Esophagus (tissue), 2 donors: ENCODE measurements around the gene EIF4E2. TPM values are rescaled to one million over a fixed set of nuclear protein-coding genes. Genes with fewer than 3 reads are reported as not detected.

Experiments
- H3K27ac ChIP-seq, 2 donors: one replicate each; pipeline ENCODE4 v1.5.1; 2013; ENCODE audit warnings: low read depth in 2 of 2, mild to moderate bottlenecking in 2 of 2, inconsistent platforms in 1 of 2, low read length in 1 of 2, moderate library complexity in 1 of 2
- H3K27me3 ChIP-seq, 2 donors: one replicate each; pipeline ENCODE4 v1.6.1; 2013; ENCODE audit warnings: low read length in 2 of 2, control low read depth in 1 of 2, mild to moderate bottlenecking in 1 of 2; ENCODE audit not compliant: insufficient read depth in 2 of 2, control insufficient read depth in 1 of 2
- H3K36me3 ChIP-seq, 2 donors: one replicate each; pipeline ENCODE4 v1.6.1; 2013; ENCODE audit warnings: low read length in 1 of 2; ENCODE audit not compliant: control insufficient read depth in 2 of 2, insufficient read depth in 2 of 2
- H3K4me1 ChIP-seq, 2 donors: one replicate each; pipeline ENCODE4 v1.6.1; 2013; ENCODE audit warnings: low read length in 1 of 2; ENCODE audit not compliant: control insufficient read depth in 2 of 2, insufficient read depth in 2 of 2
- H3K4me3 ChIP-seq, 2 donors: one replicate each; pipeline ENCODE4 v1.5.1; 2013; ENCODE audit warnings: low read length in 2 of 2, mild to moderate bottlenecking in 2 of 2, low read depth in 1 of 2, moderate library complexity in 1 of 2
- H3K9me3 ChIP-seq, 2 donors: one replicate each; pipeline ENCODE4 v1.6.1; 2013; ENCODE audit warnings: mild to moderate bottlenecking in 2 of 2, low read depth in 1 of 2, low read length in 1 of 2, moderate library complexity in 1 of 2; ENCODE audit not compliant: control insufficient read depth in 2 of 2, insufficient read depth in 1 of 2
- WGBS, 2 donors: extraction: QIAGEN DNeasy Blood & Tissue Kit; methylation state at CpG; one replicate each; pipeline ENCODE4 v1.1.7; 2013; 5-methylcytosine and 5-hydroxymethylcytosine counted together
- polyA plus RNA-seq, 2 donors: library from polyadenylated mRNA; stranded (reverse); fragments of 200-250 nt; gene quantifications; one replicate each; pipeline ENCODE4 v1.2.3, GENCODE V29; 2013
- donor health status: healthy with polysubstance abuse.
- donor health status: Bipolar disorder and iron deficiency.

The EIF4E2 gene
- polyA plus RNA-seq, 2 donors: 45.9 to 56.7 TPM

DNA sequence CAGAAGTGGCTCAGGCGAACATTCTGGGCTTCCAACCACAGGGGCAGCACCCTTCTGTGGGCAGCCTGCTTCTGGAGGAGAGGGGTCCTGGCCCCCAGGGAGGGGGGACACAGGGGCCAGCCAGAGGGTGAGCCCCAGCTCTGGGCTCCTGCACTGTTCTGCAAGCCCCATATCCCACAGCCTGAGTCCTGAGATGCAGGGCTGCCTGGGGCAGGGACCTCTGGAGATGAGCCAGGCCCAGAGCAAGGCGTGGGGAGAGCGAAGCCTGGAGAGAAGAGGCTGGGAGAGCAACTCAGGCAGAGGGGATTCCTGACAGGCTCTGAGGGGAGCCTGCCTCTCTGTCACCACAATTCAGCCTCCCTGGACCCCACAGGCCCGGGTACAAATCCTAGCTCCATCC lies 43.8 kb upstream of the EIF4E2 start:
- Histone ChIP-seq H3K36me3 (no peaks in the 10 kb centered on the region), H3K4me3 (no peak overlapping the region), H3K27ac (no peak overlapping the region), H3K4me1 (peaks cover 0 to 6% of the 10 kb centered on the region in 2 donors), H3K27me3 (peaks cover 7 to 12% of the 10 kb centered on the region in 2 donors), H3K9me3 (peaks cover 0 to 2% of the 10 kb centered on the region in 2 donors)
- WGBS, 2 donors: 59 to 72% methylated on average over 4 of the region's 4 CpGs

DNA sequence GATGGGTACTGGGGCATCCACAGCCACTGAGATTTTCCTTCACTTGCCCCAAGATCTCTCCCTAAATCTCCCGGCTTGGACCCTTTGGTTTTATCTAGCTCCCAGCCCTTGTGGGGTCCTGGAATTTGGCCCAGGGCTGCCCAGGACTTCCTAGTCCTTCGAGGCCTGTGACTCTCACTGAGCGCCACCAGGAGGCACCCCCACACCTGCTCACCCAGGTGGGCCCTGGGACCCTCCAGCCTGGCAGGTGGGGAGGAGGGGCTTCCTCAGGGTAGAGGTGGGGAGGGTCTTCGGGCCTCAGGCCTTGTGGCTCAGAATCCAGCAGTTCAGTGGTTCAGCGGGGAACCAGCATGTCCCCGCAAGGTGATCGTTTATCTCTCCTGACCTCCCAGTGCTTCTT lies 42.2 kb upstream of the EIF4E2 start:
- 83 to 84% methylated on average over 7 of the region's 7 CpGs for WGBS, 2 donors
- peaks cover 6 to 10% of the 10 kb centered on the region in 2 donors for H3K27me3 ChIP-seq
- peaks cover 0 to 2% of the 10 kb centered on the region in 2 donors for H3K4me1 ChIP-seq

DNA sequence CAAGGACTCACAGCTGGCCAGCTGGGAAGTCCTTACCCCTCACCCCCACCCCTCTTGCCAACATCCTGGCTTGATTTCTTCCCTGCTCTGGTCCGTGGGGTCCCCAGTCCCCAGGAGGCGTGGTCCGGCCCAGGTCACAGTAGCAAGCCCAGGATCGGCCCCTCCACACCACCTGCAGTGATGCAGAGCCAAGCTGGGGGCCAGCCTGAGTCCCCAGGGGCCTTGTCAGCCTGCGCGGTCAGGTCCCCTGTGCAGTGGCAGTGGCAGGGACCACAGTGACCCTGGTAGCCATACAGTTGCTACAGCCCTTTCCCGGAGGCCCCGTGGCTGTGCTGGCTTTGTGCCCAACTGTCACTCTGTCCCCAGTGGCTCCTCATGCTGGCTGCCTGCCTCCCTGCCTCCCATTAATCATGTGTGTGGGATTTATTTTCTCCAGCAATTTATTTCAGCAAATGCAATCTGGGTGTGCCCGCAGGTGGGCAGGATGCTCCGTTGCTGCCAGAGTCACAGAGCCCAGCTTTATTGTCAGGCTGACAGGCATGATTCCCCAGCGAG lies 39.1 kb upstream of the EIF4E2 start:
- WGBS, 2 donors: 47 to 56% methylated on average over 11 of the region's 11 CpGs
- no peak overlapping the region for H3K4me3 ChIP-seq
- no peaks in the 10 kb centered on the region for H3K36me3 ChIP-seq
- no peaks in the 10 kb centered on the region for H3K4me1 ChIP-seq
- no peaks in the 10 kb centered on the region for H3K9me3 ChIP-seq
- no peaks in the 10 kb centered on the region for H3K27me3 ChIP-seq
- H3K27ac ChIP-seq: no peak overlapping the region

More for the DNA sequence above, 42.2 kb upstream of the EIF4E2 start:
- H3K27ac ChIP-seq: no peak overlapping the region
- H3K4me3 ChIP-seq: no peak overlapping the region
- no peaks in the 10 kb centered on the region for H3K9me3 ChIP-seq
- no peaks in the 10 kb centered on the region for H3K36me3 ChIP-seq

DNA sequence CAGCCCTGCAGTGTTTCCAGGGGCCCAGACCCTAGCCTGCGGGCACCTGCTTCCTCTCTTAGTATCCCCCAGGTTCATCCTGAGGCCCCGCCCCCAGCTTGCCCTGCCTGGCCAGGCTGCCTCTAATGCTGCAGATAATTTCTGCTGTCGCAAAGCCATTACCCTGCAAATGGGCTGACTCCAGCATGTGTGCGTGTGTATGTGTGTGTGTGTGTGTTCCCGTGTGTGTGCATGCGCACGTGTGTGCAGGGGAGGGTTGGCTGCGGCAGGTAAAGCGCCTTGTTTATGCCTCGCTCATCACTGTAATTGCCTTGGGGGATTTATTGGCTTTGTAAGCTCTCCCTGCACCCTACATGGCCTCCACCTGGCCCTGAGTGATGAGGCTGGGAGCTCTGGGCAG lies 37.9 kb upstream of the EIF4E2 start:
- Histone ChIP-seq H3K27ac (no peak overlapping the region), H3K9me3 (no peaks in the 10 kb centered on the region), H3K36me3 (no peaks in the 10 kb centered on the region), H3K4me1 (no peaks in the 10 kb centered on the region), H3K27me3 (no peaks in the 10 kb centered on the region), H3K4me3 (no peak overlapping the region)
- WGBS, 2 donors: 73 to 83% methylated on average over 10 of the region's 10 CpGs

DNA sequence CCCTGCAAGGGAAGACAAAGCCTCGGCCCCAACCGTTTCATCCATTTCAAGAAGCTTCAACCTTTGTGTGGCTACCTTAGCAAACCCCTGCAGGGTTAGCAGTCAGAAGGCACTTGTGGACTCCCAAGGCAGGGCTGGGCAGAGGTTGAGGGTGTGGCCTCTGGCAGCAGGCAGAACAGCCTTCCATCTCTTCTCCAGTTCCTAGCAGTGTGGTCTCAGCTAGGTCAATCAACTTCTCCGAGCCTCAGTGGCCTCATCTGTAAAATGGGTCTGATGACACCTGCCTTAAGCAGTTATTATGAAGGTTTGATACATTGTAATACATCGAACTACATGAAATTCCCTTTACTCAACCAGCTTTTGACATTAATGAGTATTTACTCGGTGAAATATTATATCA lies 37.1 kb upstream of the EIF4E2 start:
- Histone ChIP-seq H3K36me3 (no peaks in the 10 kb centered on the region), H3K4me3 (no peak overlapping the region), H3K4me1 (no peaks in the 10 kb centered on the region), H3K27me3 (no peaks in the 10 kb centered on the region), H3K27ac (no peak overlapping the region), H3K9me3 (no peaks in the 10 kb centered on the region)
- 71 to 72% methylated on average over 5 of the region's 5 CpGs for WGBS, 2 donors

DNA sequence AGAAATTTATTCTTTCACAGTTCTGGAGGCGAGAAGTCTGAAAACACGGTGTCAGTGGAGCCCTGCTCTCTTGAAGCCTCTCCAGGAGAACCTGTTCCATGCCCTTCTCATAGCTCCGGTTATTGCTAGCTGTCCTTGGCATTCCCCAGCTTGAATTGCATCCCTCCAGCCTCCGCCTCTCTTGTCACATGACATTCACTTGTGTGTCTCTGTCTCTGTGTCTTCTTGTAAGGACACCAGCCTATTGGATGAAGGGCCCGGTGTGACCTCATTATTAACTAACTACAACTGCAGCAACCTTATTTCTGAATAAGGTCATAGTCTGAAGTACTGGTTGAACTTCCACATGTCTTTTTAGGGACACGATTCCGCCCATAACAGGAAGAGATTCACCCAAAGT lies 34.9 kb upstream of the EIF4E2 start:
- H3K4me3 ChIP-seq: no peak overlapping the region
- H3K27me3 ChIP-seq: no peaks in the 10 kb centered on the region
- WGBS, 2 donors: 87 to 91% methylated on average over 7 of the region's 7 CpGs
- H3K36me3 ChIP-seq: no peaks in the 10 kb centered on the region
- H3K9me3 ChIP-seq: no peaks in the 10 kb centered on the region
- H3K27ac ChIP-seq: no peak overlapping the region
- H3K4me1 ChIP-seq: no peaks in the 10 kb centered on the region

DNA sequence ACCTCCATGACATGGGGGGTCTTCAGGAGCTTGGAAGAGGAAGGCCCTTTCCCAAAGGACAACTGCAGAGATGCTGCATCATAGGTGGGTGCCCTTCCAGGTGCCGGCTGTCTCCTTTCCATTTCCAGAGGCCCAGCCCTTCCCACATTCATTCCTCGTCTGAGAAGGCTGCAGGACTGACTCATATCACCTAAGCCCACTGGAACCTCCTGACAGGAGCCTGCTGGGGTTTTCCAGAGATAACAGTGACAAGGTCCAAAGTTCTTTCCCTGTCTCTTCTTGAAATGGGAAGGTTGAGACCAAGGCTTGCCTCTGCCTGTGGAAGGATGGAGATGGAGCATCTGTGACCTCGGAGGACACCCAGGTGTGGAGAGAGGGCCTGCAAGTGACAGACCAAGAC lies 33.9 kb upstream of the EIF4E2 start:
- WGBS, 2 donors: 79 to 83% methylated on average over 3 of the region's 3 CpGs
- no peak overlapping the region for H3K4me3 ChIP-seq
- no peak overlapping the region for H3K27ac ChIP-seq
- no peaks in the 10 kb centered on the region for H3K9me3 ChIP-seq
- no peaks in the 10 kb centered on the region for H3K4me1 ChIP-seq
- H3K36me3 ChIP-seq: no peaks in the 10 kb centered on the region
- H3K27me3 ChIP-seq: peaks cover 0 to 6% of the 10 kb centered on the region in 2 donors

DNA sequence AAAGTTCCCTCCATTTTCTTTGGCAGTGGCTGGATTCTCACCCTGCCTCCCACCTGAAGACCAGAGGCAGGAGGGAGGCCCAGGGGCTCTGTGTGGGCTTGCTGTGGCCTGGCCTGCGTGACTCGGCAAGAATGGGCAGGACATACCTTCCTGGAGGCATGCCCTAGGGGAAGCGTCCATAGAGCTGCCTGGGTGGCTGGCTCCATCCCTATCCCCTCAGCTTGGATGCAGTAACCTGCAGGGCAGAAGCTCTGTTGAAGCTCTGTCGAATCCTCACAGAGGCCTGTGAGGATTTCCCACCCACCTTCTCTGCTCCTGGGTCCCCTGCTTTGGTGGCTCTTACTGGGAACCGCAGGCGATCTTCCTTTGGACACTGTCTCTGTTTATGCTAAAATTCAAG lies 31.6 kb upstream of the EIF4E2 start:
- WGBS, 2 donors: 59 to 61% methylated on average over 6 of the region's 6 CpGs
- no peaks in the 10 kb centered on the region for H3K9me3 ChIP-seq
- peaks cover 3 to 5% of the 10 kb centered on the region in 2 donors for H3K4me1 ChIP-seq
- H3K27ac ChIP-seq: no peak overlapping the region
- no peaks in the 10 kb centered on the region for H3K36me3 ChIP-seq
- peaks cover 0 to 16% of the 10 kb centered on the region in 2 donors for H3K27me3 ChIP-seq
- H3K4me3 ChIP-seq: no peak overlapping the region

DNA sequence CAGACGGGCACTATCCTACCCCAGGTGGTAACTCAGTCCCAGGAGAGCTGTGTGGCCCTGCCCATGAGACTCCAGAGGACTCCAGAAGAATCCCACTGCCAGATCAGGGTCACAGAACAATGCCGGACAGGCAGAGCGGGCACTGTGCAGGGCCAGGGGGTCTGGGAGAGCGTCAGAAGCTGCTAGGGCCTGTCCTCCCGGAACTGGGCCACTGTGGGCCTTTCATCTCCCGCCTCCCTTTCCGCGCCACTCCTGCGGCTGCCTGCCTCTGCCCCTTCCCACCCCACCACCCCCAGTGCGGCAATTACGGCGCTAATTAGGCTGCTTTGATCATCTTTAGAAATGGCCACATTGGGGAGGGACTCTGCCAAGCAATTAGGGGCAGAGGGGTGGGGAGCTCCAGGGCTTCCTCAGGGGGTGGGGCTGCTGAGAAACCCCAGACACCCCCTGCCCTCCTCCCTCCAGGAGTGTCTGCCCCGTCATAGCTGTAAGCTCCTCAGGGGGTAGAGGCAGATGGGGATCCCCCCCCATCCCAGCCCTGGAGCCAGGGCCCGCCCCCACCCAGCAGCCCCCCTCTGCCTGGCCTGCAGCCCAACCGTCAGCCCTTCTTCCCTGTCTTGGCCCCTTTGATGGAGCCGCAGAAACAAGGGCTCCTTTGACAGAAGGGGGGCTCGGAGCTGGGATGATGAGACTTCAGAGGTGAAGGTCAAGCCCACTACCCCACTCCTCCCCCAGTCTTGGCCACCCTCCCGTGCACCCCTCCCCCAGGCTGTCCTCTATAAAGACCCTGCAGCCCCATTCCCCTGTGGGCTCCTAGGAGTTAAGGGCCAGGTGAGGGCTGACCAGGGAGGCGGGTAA lies 30.7 kb upstream of the EIF4E2 start, which contains the start of gene PRSS56:
PRSS56 (plus strand) TSS at position 808 of the 858 bp plus-strand sequence. CDS start 211 bp downstream, outside the sequence.
- no peaks in the 10 kb centered on the region for H3K9me3 ChIP-seq
- H3K4me3 ChIP-seq: no peak within 1 kb of the TSS
- 60 to 71% methylated on average over 18 to 19 of the region's 19 CpGs for WGBS, 2 donors
- H3K4me1 ChIP-seq: peaks cover 3 to 11% of the 10 kb centered on the region in 2 donors
- peaks cover 0 to 24% of the 10 kb centered on the region in 2 donors for H3K27me3 ChIP-seq
- no peaks in the 10 kb centered on the region for H3K36me3 ChIP-seq
- no peak within 1 kb of the TSS for H3K27ac ChIP-seq
